Tibial nerve (tissue), 4 donors: ENCODE data around the gene STK4.

Experiments used
- CTCF ChIP-seq, 5 experiments: fragments of 200-600 bp in 3 of 5; fragments of 450-650 bp in 2 of 5; sonication (generic) in 3 of 5; IDR thresholded peaks; one replicate each; pipeline ENCODE4 v1.5.1; 2016 to 2019; ENCODE audit warnings: antibody characterized with exemption in 5 of 5, mild to moderate bottlenecking in 3 of 5, moderate library complexity in 2 of 5
- EP300 ChIP-seq, 2 donors: sonication (generic); formaldehyde crosslinking; IDR thresholded peaks; one replicate each; pipeline ENCODE4 v1.6.1; 2017; ENCODE audit warnings: antibody characterized with exemption in 2 of 2, mild to moderate bottlenecking in 1 of 2
- POLR2A ChIP-seq, 2 donors: fragments of 450-650 bp; IDR thresholded peaks; one replicate each; pipeline ENCODE4 v1.6.1; 2017; ENCODE audit warnings: antibody characterized with exemption in 2 of 2, mild to moderate bottlenecking in 2 of 2, moderate library complexity in 2 of 2

- TF ChIP-seq CTCF (IDR thresholded peaks at IDR 0.05) (no peak), EP300 (IDR thresholded peaks at IDR 0.05) (no peak), POLR2A (IDR thresholded peaks at IDR 0.05) (no peak)
These were observed 161.8 kb downstream of the STK4 start for GRCh38 chr20:45128099-45128498.
